ENCODE data around the gene PLEKHN1. TPM values are rescaled to one million over a fixed set of nuclear protein-coding genes. Genes with fewer than 3 reads are reported as not detected.
A peak's percentile ranks its signal among the peaks of the same experiment; 100 is the strongest.

The PLEKHN1 gene
- total RNA-seq, 2 donors from 2014 or later, result 3.4 to 4.3 TPM

GRCh38 chr1:997713-997992, 31.4 kb downstream of the PLEKHN1 start:
- DNase-seq (no peak), ATAC-seq (no peak)
- H3K27me3 Mint-ChIP-seq, result peaks cover 8% of the 10 kb centered on the region
- peaks cover 9% of the 10 kb centered on the region for H3K4me1 Mint-ChIP-seq
- no peak overlapping the region for H3K4me3 Mint-ChIP-seq
- no peaks in the 10 kb centered on the region for H3K9me3 ChIP-seq (ENCODE audit: control insufficient read depth, low read length, poor library complexity, severe bottlenecking)
- peaks cover 2% of the 10 kb centered on the region for H3K36me3 Mint-ChIP-seq (ENCODE audit: low read depth)
- no peak overlapping the region for H3K27ac Mint-ChIP-seq

GRCh38 chr1:997993-998744, 31.9 kb downstream of the PLEKHN1 start:
- H3K9me3 ChIP-seq (ENCODE audit: control insufficient read depth, low read length, poor library complexity, severe bottlenecking), result no peaks in the 10 kb centered on the region
- Mint-ChIP-seq H3K27ac (no peak overlapping the region), H3K4me3 (peak overlapping the region; percentile 36), H3K36me3 (ENCODE audit: low read depth) (peaks cover 2% of the 10 kb centered on the region), H3K4me1 (peaks cover 9% of the 10 kb centered on the region), H3K27me3 (peaks cover 12% of the 10 kb centered on the region)
- ATAC-seq (no peak), DNase-seq (no peak)

DNA sequence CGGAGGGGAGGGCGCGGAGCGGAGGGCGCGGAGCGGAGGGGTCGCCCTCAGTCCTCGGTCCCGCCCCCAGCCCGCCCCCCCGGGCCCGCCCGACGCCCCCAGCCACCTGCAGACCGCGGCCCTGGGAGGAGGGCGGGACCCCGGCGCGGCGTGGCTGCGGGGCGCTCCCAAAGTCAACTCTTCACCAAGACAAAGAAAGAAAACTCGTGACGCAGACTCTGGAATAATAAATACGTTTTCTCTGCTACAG, 32.4 kb downstream of the PLEKHN1 start:
- Mint-ChIP-seq H3K27ac (no peak overlapping the region), H3K4me1 (peaks cover 9% of the 10 kb centered on the region), H3K4me3 (peak overlapping the region; percentile 36), H3K27me3 (peaks cover 16% of the 10 kb centered on the region), H3K36me3 (ENCODE audit: low read depth) (peaks cover 2% of the 10 kb centered on the region)
- ATAC-seq (no peak), DNase-seq (no peak)
- H3K9me3 ChIP-seq (ENCODE audit: control insufficient read depth, low read length, poor library complexity, severe bottlenecking), result no peaks in the 10 kb centered on the region

DNA sequence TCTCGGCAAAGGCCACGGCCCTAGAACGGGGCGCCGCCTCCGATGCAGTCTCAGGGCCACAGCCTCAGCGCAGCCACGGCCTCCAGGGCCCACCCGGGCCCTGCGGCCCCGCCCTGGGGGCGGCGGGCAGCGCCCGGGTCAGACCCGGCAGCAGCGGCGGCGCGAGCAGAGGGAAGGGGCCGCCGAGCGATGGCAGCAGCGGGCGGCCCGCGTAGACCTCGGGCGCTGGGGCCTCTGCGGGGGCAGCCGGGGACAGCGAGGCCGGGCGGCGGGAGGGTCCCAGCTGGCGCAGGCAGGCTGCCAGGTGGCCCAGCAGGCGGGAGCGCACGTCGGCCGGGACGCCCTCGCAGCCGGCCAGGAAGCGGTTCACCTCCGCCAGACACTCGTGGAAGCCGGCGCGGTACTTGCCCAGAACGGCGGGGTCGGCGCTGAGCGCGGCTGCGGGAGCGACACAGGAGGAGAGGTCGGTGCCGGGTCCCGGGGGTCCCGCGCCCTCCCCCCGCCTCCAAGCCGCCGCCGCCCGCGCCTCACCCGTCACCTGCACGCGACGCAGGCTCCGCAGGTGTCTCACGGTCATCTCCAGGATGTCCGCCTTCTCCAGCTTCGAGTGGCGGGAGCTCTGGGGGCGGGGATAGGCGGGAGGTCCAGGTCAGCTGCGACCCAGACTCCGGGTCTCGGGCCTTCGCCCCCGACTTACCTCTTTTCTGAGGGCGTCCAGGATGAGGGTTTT, 32.9 kb downstream of the PLEKHN1 start:
- Mint-ChIP-seq H3K4me3 (peak overlapping the region; percentile 62), H3K27ac (no peak overlapping the region), H3K4me1 (peaks cover 9% of the 10 kb centered on the region), H3K36me3 (ENCODE audit: low read depth) (peaks cover 2% of the 10 kb centered on the region), H3K27me3 (peaks cover 17% of the 10 kb centered on the region)
- no peaks in the 10 kb centered on the region for H3K9me3 ChIP-seq (ENCODE audit: control insufficient read depth, low read length, poor library complexity, severe bottlenecking)
- DNase-seq (no peak), ATAC-seq (peak; percentile 13)

DNA sequence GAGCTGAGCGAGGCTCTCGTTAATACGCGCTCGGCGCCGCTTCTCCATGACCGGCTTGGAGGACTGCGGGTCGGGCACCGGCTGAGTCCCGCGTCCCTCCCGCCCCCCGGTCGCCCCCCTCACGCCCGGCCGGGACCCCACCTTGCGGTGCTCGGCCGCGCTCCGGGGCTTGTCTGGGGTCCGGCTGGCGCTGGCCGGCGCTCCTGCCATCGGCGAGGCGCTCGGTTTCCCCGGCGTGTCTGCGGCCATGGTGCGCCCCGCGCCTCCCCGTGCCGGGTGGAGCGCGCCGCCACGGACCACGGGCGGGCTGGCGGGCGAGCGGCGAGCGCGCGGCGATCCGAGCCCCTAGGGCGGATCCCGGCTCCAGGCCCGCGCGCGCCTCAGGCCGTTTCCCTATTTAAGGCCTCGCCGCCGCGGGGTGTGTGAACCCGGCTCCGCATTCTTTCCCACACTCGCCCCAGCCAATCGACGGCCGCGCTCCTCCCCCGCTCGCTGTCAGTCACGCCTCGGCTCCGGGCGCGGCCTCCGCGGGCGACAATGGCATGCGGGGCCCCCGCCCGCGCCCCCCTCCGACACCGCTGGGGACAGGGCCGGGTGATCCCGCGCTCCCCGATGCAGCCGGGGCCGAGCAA, 33.6 kb downstream of the PLEKHN1 start, which contains the start of gene HES4:
Gene HES4 (minus strand): TSS at position 373 of the 632 bp plus-strand sequence. CDS start 124 bp downstream, at position 249.
- DNase-seq (peak in 2 of 3 donors; percentile 49), ATAC-seq (peak; percentile 66)
- H3K9me3 ChIP-seq (ENCODE audit: control insufficient read depth, low read length, poor library complexity, severe bottlenecking), result no peaks in the 10 kb centered on the region
- Mint-ChIP-seq H3K27ac (peak within 1 kb of the TSS; percentile 82), H3K4me3 (peak within 1 kb of the TSS; percentile 80), H3K36me3 (ENCODE audit: low read depth) (peaks cover 4% of the 10 kb centered on the region), H3K4me1 (peaks cover 13% of the 10 kb centered on the region), H3K27me3 (peaks cover 19% of the 10 kb centered on the region)

GRCh38 chr1:1000357-1001056, 34.2 kb downstream of the PLEKHN1 start:
- H3K9me3 ChIP-seq (ENCODE audit: control insufficient read depth, low read length, poor library complexity, severe bottlenecking), result no peaks in the 10 kb centered on the region
- peak; percentile 58 for ATAC-seq
- Mint-ChIP-seq H3K27ac (peak overlapping the region; percentile 82), H3K27me3 (peaks cover 21% of the 10 kb centered on the region), H3K36me3 (ENCODE audit: low read depth) (peaks cover 4% of the 10 kb centered on the region), H3K4me1 (peaks cover 18% of the 10 kb centered on the region), H3K4me3 (peak overlapping the region; percentile 80)
- peak; percentile 54 to 72 (median 64) for DNase-seq

- peaks cover 15% of the 10 kb centered on the region for H3K4me1 Mint-ChIP-seq
- peak overlapping the region; percentile 80 for H3K4me3 Mint-ChIP-seq
- DNase-seq (no peak), ATAC-seq (no peak)
- no peaks in the 10 kb centered on the region for H3K9me3 ChIP-seq (ENCODE audit: control insufficient read depth, low read length, poor library complexity, severe bottlenecking)
- peak overlapping the region; percentile 82 for H3K27ac Mint-ChIP-seq
- peaks cover 24% of the 10 kb centered on the region for H3K27me3 Mint-ChIP-seq
- peaks cover 4% of the 10 kb centered on the region for H3K36me3 Mint-ChIP-seq (ENCODE audit: low read depth)
Measured at GRCh38 chr1:1001057-1001783, 34.9 kb downstream of the PLEKHN1 start.

- Mint-ChIP-seq H3K27ac (no peak overlapping the region), H3K4me3 (no peak overlapping the region), H3K4me1 (peaks cover 9% of the 10 kb centered on the region), H3K27me3 (peaks cover 42% of the 10 kb centered on the region), H3K36me3 (ENCODE audit: low read depth) (peaks cover 4% of the 10 kb centered on the region)
- ATAC-seq (no peak), DNase-seq (no peak)
- H3K9me3 ChIP-seq (ENCODE audit: control insufficient read depth, low read length, poor library complexity, severe bottlenecking), result no peaks in the 10 kb centered on the region
Measured at GRCh38 chr1:1003618-1004419, 37.5 kb downstream of the PLEKHN1 start.

- Mint-ChIP-seq H3K27ac (no peak overlapping the region), H3K4me1 (peaks cover 12% of the 10 kb centered on the region), H3K27me3 (peaks cover 45% of the 10 kb centered on the region), H3K36me3 (ENCODE audit: low read depth) (peaks cover 4% of the 10 kb centered on the region), H3K4me3 (no peak overlapping the region)
- no peaks in the 10 kb centered on the region for H3K9me3 ChIP-seq (ENCODE audit: control insufficient read depth, low read length, poor library complexity, severe bottlenecking)
- no peak for ATAC-seq
- DNase-seq, result no peak
Measured at GRCh38 chr1:1004420-1004779, 38.1 kb downstream of the PLEKHN1 start.

GRCh38 chr1:1004780-1005697, 38.8 kb downstream of the PLEKHN1 start:
- peaks cover 4% of the 10 kb centered on the region for H3K36me3 Mint-ChIP-seq (ENCODE audit: low read depth)
- no peak for DNase-seq
- peaks cover 45% of the 10 kb centered on the region for H3K27me3 Mint-ChIP-seq
- no peak for ATAC-seq
- H3K4me3 Mint-ChIP-seq, result peak overlapping the region; percentile 47
- no peak overlapping the region for H3K27ac Mint-ChIP-seq
- H3K4me1 Mint-ChIP-seq, result peaks cover 12% of the 10 kb centered on the region
- H3K9me3 ChIP-seq (ENCODE audit: control insufficient read depth, low read length, poor library complexity, severe bottlenecking), result no peaks in the 10 kb centered on the region

DNA sequence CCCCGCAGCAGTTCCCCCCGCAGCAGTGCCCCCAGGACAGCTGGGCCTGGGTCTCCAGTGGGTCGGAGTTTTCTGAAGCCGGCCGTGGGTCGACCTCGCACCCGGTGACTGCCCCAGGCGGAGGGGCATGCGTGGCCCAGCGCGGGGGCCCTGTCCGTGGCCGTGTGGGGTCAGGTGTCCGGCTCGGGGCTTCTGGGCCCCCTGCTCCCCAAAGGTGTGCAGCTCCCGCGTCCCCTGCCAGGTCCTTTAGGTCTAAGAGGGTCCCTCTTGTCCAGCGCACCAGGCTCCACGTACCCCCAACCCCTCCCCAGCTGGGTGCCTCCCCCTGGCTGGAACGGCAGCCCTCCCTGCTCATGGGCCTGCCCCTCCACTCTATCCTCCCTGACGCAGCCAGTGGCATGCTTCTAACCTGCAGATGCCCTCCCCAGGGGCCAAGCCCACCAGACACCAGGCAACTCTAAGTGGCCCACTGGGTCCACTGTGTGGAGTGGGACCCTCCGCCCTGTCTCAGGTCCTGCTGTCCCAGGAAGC, 39.6 kb downstream of the PLEKHN1 start:
- Mint-ChIP-seq H3K4me1 (peaks cover 12% of the 10 kb centered on the region), H3K4me3 (no peak overlapping the region), H3K27ac (no peak overlapping the region), H3K36me3 (ENCODE audit: low read depth) (peaks cover 2% of the 10 kb centered on the region), H3K27me3 (peaks cover 45% of the 10 kb centered on the region)
- DNase-seq (peak in 1 of 3 donors; percentile 3), ATAC-seq (no peak)
- no peaks in the 10 kb centered on the region for H3K9me3 ChIP-seq (ENCODE audit: control insufficient read depth, low read length, poor library complexity, severe bottlenecking)

All from T-helper 17 cell (primary cell).